IMR-90 (cell line): ENCODE measurements around the gene PTP4A2.
"Not testable (repeated sequence)": the region's sequence is repeated elsewhere in the genome, so short reads cannot be mapped to it uniquely, and the experiment has no call there.

Source experiments
- BHLHE40 ChIP-seq: fragments of 150-350 bp; IDR thresholded peaks from 2 replicates; pipeline ENCODE4 v1.6.1; 2016; ENCODE audit warnings: mild to moderate bottlenecking, low read depth, low read length
- CEBPB ChIP-seq: IDR thresholded peaks from 2 replicates; pipeline ENCODE4 v1.6.1; 2012; ENCODE audit warnings: low read depth, low read length, improper control_type of control experiment
- CTCF ChIP-seq: conservative IDR thresholded peaks from 2 replicates; pipeline ENCODE4 v1.5.1; 2012; ENCODE audit warnings: mild to moderate bottlenecking, low read depth, low read length, improper control_type of control experiment
- POLR2A ChIP-seq: IDR thresholded peaks from 2 replicates; pipeline ENCODE4 v1.6.1; 2012; ENCODE audit warnings: mild to moderate bottlenecking, low read depth, low read length
- USF2 ChIP-seq: fragments of 150-350 bp; IDR thresholded peaks from 2 replicates; pipeline ENCODE4 v1.6.1; 2017; ENCODE audit warnings: mild to moderate bottlenecking, antibody characterized with exemption, low read length, low read depth

GRCh38 chr1:31945677-31946076, 7.5 kb upstream of the PTP4A2 start:
- not testable (repeated sequence) for TF ChIP-seq CTCF, BHLHE40, CEBPB, USF2, POLR2A
